HUDEP-2 (cell line): ENCODE measurements around the gene SLC22A31.
"Not testable (repeated sequence)": the region's sequence is repeated elsewhere in the genome, so short reads cannot be mapped to it uniquely, and the experiment has no call there.

Experiments
- DNase-seq, 76 experiments: peaks; one replicate each; lab custom pipeline; 2025; ENCODE audit not compliant: unreplicated experiment in 76 of 76; lab: John Stamatoyannopoulos, UW

The SLC22A31 gene

DNA sequence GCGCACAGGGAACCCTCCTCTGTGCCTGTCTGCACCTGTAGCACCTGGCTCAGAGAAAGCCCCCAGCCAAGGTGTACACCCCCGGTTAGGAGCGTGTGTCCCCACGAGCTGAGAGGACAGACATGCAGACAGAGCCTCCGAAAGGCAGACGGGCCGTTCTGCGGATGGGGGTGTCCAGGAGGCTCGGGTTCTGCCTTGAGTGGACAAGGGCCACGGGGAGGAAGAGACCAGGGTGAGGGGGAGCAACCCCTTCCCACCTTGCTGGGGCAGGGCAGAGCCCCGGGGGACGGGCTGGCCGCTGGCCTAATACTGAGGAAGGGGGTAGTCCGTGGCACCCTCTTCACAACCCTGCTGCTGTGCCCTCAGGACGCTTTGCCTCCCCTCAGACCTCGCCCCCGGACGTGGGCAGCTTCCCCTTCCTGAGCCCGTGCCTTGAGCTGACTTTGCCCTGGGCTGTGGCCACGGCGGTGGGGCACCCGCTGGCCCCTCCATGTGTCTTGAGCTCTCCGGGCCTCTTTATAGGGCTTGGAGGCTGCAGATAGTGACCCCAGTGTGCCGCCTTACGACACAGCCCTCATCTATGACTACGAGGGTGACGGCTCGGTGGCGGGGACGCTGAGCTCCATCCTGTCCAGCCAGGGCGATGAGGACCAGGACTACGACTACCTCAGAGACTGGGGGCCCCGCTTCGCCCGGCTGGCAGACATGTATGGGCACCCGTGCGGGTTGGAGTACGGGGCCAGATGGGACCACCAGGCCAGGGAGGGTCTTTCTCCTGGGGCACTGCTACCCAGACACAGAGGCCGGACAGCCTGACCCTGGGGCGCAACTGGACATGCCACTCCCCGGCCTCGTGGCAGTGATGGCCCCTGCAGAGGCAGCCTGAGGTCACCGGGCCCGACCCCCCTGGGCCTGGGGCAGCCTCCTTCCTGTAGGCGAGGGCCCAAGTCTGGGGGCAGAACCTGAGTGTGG is 5.7 kb downstream of the SLC22A31 start:
- no peak for DNase-seq

GRCh38 chr16:89193576-89194293 is 6.6 kb downstream of the SLC22A31 start:
- DNase-seq = no peak

DNA sequence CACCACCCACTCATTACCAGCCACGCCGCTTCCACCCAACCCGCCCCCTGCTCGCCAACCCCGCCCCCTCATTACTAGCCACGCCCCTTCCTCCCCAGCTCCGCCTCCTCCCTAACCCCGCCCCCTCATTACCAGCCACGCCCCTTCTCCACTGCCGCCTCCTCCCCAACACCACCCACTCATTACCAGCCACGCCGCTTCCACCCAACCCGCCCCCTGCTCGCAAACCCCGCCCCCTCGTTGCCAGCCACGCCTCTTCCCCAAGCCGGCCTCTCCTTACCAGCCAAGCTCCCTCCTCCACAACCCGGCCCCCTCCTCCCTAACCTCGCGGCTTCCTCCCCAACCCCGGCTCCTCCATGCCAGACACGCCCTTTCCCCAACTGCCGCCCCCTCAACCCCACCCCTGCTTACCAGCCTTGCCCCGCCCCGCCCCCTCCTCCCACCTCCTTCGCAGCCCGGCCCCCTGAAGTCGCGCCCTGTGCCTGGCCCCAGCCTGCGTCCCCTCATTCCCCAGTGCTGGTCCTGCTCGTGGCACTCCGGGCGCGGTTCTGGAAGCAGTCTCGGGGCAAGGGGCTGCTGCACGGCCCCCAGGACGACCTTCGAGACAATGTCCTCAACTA is 7.3 kb downstream of the SLC22A31 start:
- DNase-seq = peak in 53 of 76 experiments; percentile 15 to 84 (median 64)

DNA sequence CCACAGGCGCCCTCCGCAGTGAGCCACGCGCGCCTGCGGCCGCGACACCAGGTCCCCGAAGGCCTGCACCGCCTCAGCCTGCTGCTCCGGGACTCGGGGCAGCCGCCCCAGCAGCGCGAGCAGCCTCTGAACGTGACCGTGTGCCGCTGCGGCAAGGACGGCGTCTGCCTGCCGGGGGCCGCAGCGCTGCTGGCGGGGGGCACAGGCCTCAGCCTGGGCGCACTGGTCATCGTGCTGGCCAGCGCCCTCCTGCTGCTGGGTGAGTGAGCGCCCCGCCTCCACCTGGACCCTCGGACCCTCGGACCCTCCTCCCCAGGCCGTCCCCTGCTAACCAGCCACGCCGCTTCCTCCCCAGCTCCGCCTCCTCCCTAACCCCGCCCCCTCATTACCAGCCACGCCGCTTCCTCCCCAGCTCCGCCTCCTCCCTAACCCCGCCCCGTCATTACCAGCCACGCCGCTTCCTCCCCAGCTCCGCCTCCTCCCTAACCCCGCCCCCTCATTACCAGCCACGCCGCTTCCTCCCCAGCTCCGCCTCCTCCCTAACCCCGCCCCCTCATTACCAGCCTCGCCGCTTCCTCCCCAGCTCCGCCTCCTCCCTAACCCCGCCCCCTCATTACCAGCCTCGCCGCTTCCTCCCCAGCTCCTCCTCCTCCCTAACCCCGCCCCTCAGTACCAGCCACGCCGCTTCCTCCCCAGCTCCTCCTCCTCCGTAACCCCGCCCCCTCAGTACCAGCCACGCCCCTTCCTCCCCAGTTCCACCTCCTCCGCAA is 8.0 kb downstream of the SLC22A31 start:
- peak in 63 of 76 experiments; percentile 12 to 89 (median 72) for DNase-seq

DNA sequence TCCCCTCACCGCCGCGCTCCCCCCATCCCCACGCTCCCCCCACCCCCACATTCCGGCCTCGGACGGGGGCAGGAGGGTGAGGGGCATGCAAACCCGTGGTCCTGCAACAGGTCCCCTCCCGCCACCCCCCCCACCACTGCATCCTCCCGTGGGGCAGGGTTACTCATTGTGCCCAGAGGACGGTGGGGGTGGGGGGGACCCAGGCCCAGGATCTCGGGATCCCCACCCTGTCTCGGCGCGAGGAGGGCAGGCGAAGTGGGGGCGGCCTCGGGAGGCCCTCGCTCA is 8.5 kb downstream of the SLC22A31 start:
- no peak for DNase-seq

- DNase-seq = no peak
These were observed 9.1 kb downstream of the SLC22A31 start for GRCh38 chr16:89191033-89191900.

- DNase-seq = no peak
These were observed 10.0 kb downstream of the SLC22A31 start for GRCh38 chr16:89190150-89190958.

DNA sequence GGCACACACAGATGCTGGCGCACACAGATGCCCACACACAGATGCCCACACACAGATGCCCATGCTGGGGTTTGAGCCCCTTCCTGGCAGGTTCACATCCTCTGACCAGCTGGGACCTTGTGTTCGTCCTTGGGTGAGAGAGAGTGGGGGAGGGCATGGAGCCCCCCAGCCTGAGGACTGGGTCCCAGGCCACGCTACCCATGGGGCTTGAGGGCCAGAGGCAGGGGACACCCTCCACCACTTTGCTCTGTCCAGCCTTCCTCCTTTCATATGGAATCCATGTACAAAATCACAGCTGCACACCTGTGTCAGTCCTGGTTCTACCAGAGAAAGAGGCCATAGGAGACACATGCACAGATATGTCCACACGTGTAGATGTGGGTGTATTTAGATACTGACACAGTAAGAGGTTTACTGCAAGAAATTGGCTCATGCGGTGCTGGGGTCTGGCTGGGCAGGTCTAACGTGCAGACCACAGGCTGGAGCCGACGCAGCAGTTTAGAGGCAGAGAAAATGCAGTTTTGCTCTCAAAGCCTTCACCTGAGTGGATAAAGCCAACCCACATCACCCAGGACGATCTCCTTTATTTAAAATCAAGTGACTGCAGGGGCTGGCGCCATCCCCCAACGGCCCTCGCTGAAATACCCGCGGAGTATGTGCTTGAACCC is 10.8 kb downstream of the SLC22A31 start:
- DNase-seq = no peak

DNA sequence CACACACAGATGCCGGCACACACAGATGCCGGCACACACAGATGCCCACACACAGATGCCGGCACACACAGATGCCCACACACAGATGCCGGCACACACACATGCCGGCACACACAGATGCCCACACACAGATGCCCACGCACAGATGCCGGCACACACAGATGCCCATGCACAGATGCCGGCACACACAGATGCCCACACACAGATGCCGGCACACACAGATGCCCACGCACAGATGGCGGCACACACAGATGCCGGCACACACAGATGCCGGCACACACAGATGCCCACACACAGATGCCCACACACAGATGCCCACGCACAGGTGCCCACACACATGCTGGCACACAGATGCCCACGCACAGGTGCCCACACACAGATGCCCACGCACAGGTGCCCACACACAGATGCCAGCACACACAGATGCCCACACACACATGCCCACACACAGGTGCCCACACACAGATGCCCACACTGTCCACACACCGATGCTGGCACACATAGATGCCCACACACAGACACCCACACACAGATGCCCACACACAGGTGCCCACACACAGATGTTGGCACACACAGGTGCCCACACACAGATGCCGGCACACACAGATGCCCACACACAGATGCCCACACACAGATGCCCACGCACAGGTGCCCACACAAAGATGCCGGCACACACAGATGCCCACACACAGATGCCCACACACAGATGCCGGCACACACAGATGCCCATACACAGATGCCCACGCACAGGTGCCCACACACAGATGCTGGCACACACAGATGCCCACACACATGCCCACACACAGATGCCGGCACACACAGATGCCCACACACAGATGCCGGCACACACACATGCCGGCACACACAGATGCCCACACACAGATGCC is 11.6 kb downstream of the SLC22A31 start:
- not testable (repeated sequence) for DNase-seq

- DNase-seq = no peak
These were observed 12.5 kb downstream of the SLC22A31 start for GRCh38 chr16:89187770-89188392.

DNA sequence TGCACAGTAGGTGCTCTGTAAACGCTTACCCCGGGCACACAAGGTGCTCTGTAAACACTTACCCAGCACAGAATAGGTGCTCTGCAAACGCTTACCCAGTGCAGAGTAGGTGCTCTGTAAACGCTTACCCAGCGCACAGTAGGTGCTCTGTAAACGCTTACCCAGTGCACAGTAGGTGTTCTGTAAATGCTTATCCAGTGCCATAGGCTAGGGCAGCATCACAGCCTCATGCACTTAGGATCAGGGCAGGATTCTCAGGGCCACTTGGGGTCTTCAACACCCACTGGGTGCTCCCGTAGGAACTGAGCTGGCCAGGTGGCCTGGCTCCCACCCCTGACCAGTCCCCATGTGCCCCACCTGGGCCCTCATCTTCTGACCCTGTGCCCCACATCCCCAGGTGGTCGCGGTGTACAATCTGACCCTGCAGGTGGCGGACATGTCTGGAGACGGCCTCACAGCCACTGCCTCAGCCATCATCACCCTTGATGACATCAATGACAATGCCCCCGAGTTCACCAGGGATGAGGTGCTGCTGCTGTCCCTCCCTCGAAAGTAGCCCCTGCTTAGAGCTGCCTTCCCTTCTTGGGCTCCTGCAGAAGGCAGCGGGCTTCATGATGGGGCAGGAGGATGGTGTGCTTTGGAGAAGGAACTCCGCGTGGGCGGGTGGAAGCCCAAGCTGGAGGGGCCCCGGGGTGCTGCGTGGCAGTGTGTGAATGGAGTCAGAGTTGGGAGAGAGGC is 13.1 kb downstream of the SLC22A31 start:
- DNase-seq = peak in 1 of 76 experiments; percentile 22

DNA sequence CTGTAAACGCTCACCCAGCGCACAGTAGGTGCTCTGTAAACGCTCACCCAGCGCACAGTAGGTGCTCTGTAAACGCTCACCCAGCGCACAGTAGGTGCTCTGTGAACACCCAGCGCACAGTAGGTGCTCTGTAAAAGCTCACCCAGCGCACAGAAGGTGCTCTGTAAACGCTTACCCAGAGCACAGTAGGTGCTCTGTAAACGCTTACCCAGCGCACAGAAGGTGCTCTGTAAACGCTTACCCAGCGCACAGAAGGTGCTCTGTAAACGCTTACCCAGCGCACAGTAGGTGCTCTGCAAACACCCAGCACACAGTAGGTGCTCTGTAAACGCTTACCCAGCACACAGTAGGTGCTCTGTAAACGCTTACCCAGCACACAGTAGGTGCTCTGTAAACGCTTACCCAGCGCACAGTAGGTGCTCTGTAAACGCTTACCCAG is 13.7 kb downstream of the SLC22A31 start:
- not testable (repeated sequence) for DNase-seq

DNA sequence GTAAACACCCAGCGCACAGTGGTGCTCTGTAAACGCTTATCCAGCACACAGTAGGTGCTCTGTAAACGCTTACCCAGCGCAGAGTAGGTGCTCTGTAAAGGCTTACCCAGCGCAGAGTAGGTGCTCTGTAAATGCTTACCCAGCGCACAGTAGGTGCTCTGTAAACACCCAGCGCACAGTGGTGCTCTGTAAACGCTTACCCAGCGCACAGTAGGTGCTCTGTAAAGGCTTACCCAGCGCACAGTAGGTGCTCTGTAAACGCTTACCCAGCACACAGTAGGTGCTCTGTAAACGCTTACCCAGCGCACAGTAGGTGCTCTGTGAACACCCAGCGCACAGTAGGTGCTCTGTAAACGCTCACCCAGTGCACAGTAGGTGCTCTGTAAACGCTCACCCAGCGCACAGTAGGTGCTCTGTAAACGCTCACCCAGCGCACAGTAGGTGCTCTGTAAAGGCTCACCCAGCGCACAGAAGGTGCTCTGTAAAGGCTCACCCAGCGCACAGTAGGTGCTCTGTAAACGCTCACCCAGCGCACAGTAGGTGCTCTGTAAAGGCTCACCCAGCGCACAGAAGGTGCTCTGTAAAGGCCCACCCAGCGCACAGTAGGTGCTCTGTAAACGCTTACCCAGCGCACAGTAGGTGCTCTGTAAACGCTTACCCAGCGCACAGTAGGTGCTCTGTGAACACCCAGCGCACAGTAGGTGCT is 14.3 kb downstream of the SLC22A31 start:
- DNase-seq = not testable (repeated sequence)

- DNase-seq = peak in 1 of 76 experiments; percentile 7
These were observed 15.2 kb downstream of the SLC22A31 start for GRCh38 chr16:89184933-89185794.

GRCh38 chr16:89184677-89184932 is 15.7 kb downstream of the SLC22A31 start:
- no peak for DNase-seq
